ENCODE results near the gene FAM156B. TPM values are rescaled to one million over a fixed set of nuclear protein-coding genes. Genes with fewer than 3 reads are reported as not detected.

FAM156B gene, protein sequence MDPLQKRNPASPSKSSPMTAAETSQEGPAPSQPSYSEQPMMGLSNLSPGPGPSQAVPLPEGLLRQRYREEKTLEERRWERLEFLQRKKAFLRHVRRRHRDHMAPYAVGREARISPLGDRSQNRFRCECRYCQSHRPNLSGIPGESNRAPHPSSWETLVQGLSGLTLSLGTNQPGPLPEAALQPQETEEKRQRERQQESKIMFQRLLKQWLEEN
- 5.0 and 10.1 TPM in 2 replicates for total RNA-seq

DNA sequence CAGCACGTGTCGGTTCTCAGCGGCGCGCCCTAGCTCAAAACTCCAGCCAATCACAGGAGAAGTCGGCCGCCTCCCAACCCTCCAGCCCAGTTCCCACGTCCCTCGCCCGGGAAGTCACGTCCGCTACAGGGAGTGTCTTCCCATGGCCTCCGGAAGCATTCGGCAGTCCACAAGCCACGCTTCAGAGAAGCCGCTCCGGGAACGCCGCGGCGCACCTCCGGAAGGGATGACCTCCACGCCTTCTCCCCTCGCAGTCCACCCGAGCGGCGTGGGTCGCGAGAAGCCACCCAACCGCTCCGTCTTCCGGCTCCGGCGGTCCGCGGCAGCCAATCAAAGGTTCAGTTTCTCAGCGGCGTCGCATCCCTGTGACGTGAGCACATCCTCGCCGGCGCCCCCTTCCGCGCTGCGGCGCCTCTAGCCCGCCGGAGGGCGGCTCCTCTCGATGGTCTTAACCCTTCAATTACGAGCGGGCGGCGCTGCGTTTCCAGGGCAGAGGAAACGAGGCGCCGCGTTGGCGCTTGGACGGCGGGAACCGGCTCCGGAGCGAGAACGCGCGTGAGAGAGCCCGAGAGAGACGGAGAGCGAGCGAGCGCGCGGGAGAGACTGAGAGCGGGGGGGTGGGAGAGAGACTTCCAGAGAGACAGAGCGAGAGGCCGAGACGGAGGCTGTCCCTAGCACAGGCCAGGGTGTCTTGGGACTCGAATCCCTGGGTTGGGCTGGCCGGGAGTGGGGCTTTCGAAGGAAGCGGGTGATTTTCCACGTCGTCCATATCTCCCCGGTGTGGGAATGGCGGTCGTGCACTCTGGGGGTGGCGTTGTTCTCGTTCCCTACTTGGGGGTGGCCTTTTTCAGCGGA, at the start of gene FAM156B:
Gene FAM156B, plus strand, starts transcription at position 476 of the 855 bp plus-strand sequence. CDS start 9,896 bp downstream, outside the sequence.

DNA sequence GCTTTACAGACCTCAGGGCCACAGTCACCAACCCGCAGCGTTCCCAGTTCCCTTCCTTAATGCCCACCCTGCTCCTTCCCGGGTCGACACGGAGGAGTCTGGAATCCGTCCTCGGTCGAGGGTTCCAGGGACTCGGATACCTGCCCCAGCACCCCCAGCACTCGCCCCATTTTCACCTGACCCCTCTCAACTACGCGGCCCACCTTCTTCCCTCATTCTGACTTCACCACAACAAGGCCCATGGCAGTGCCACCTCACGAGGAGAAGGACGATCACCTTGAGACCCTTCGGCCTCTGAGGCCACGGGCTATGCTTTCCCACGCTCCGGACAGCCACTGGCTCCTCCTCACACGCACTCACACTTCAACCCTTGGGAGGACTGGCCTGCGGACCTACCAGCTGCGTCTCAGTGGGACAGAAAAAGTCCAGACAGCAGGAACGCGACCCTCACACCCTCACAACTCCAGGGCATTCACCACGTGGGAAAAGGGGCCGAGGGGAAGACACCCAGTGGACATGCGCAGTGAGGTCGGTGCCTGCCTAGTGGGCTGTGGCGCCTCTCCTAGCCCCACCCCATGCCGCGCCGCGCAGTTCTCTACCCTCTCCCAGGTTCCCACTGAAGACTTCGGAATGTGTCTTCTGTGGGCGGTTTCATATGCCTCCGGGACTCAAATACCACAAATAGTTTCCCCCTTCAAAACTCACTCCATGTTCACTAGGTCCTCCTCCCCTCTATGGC, 29.4 kb upstream of the FAM156B start, which contains the start of gene XAGE3:
Gene XAGE3, minus strand, starts transcription at position 474 of the 739 bp plus-strand sequence. CDS start 950 bp downstream, outside the sequence.

Other genes starting within 250 kb of the FAM156B start
- not detected in 2 replicates for gene SSX7, start 242.4 kb upstream of the FAM156B start, total RNA-seq
- not detected in 2 replicates for gene SSX2, start 190.2 kb upstream of the FAM156B start, total RNA-seq
- gene SSX2B, start 146.1 kb upstream of the FAM156B start, total RNA-seq, result not detected in 2 replicates
- not detected in 2 replicates for gene SPANXN5, start 99.9 kb upstream of the FAM156B start, total RNA-seq
- not detected in 2 replicates for gene XAGE5, start 86.0 kb upstream of the FAM156B start, total RNA-seq
- not detected in 2 replicates for gene XAGE3, start 29.2 kb upstream of the FAM156B start, total RNA-seq
- gene FAM156A, start 61.2 kb downstream of the FAM156B start, total RNA-seq, result 7.5 and 9.4 TPM in 2 replicates
- 2.0 and 4.0 TPM in 2 replicates for gene GPR173, start 151.5 kb downstream of the FAM156B start, total RNA-seq
- gene TSPYL2, start 185.0 kb downstream of the FAM156B start, total RNA-seq, result 7.6 and 14.8 TPM in 2 replicates
- gene KANTR, start 196.8 kb downstream of the FAM156B start, total RNA-seq, result 5.2 and 8.5 TPM in 2 replicates